GM23338 (cell line): ENCODE data around the gene AVPR1A. TPM values are rescaled to one million over a fixed set of nuclear protein-coding genes. Genes with fewer than 3 reads are reported as not detected.

Source experiments
- ATAC-seq: fragments of 200-7000 bp; cut with Tn5 transposase; 3 replicates; pipeline ENCODE4 v1.9.1; 2020
- DNase-seq: peaks from one replicate; pipeline ENCODE4 v3.0.0-alpha.2; 2015; ENCODE audit warnings: low spot score
- H2AFZ ChIP-seq: fragments of 200-600 bp; sonication (generic); 2 replicates; pipeline ENCODE4 v1.8.0; 2016; ENCODE audit warnings: antibody characterized with exemption, mild to moderate bottlenecking, moderate library complexity
- H3F3A ChIP-seq: fragments of 200-600 bp; sonication (generic); replicated peaks from 2 replicates; pipeline ENCODE4 v1.8.0; 2017; ENCODE audit warnings: antibody characterized with exemption, mixed run types, low read depth
- H3K27ac ChIP-seq: fragments of 200-600 bp; sonication (generic); 2 replicates; pipeline ENCODE4 v1.6.1; 2016; ENCODE audit warnings: low read depth
- H3K27me3 ChIP-seq: fragments of 200-600 bp; sonication (generic); 2 replicates; pipeline ENCODE4 v1.8.0; 2016; ENCODE audit warnings: mild to moderate bottlenecking, mixed run types, moderate library complexity; ENCODE audit not compliant: insufficient read depth
- H3K36me3 ChIP-seq: fragments of 200-600 bp; sonication (generic); 2 replicates; pipeline ENCODE4 v1.8.0; 2016; ENCODE audit warnings: mild to moderate bottlenecking; ENCODE audit not compliant: insufficient read depth
- H3K4me1 ChIP-seq: fragments of 200-600 bp; sonication (generic); 2 replicates; pipeline ENCODE4 v1.8.0; 2016; ENCODE audit warnings: mild to moderate bottlenecking, moderate library complexity; ENCODE audit not compliant: insufficient read depth
- H3K4me2 ChIP-seq: fragments of 200-600 bp; sonication (generic); 2 replicates; pipeline ENCODE4 v1.7.1; 2017; ENCODE audit warnings: mixed run types
- H3K4me3 ChIP-seq: fragments of 200-600 bp; sonication (generic); 2 replicates; pipeline ENCODE4 v1.6.1; 2016; ENCODE audit warnings: mixed run types
- H3K79me2 ChIP-seq: fragments of 200-600 bp; sonication (generic); replicated peaks from 2 replicates; pipeline ENCODE4 v1.8.0; 2017; ENCODE audit warnings: mild to moderate bottlenecking; ENCODE audit not compliant: insufficient read depth
- H3K9me2 ChIP-seq: fragments of 200-600 bp; sonication (generic); 2 replicates; pipeline ENCODE4 v1.8.0; 2017; ENCODE audit not compliant: insufficient read depth
- H4K20me1 ChIP-seq: fragments of 200-600 bp; sonication (generic); replicated peaks from 2 replicates; pipeline ENCODE4 v1.8.0; 2017; ENCODE audit warnings: mild to moderate bottlenecking; ENCODE audit not compliant: insufficient read depth
- H3K27ac Mint-ChIP-seq: 2 replicates; pipeline ENCODE4 v1.8.0; 2020; ENCODE audit warnings: inconsistent platforms, mild to moderate bottlenecking, moderate library complexity, mixed read lengths
- H3K27me3 Mint-ChIP-seq: 3 replicates; pipeline ENCODE4 v1.8.0; 2022; ENCODE audit warnings: low read depth, mild to moderate bottlenecking, moderate library complexity, mixed read lengths, inconsistent platforms; ENCODE audit not compliant: insufficient read depth, poor library complexity
- H3K36me3 Mint-ChIP-seq: 3 replicates; pipeline ENCODE4 v1.8.0; 2021; ENCODE audit warnings: low read depth, mild to moderate bottlenecking, inconsistent platforms, moderate library complexity, mixed read lengths
- H3K4me1 Mint-ChIP-seq: 3 replicates; pipeline ENCODE4 v1.8.0; 2020; ENCODE audit warnings: mild to moderate bottlenecking, inconsistent platforms, mixed read lengths
- H3K4me3 Mint-ChIP-seq: 3 replicates; pipeline ENCODE4 v1.8.0; 2021; ENCODE audit warnings: moderate library complexity, mild to moderate bottlenecking, inconsistent platforms, mixed read lengths
- H3K9me3 Mint-ChIP-seq: 3 replicates; pipeline ENCODE4 v1.8.0; 2020; ENCODE audit warnings: moderate library complexity, mild to moderate bottlenecking, inconsistent platforms, mixed read lengths
- CREB1 ChIP-seq: fragments of 250-450 bp; sonication (Bioruptor Pico); IDR thresholded peaks from 2 replicates; pipeline ENCODE4 v1.5.0; 2020; ENCODE audit warnings: low read depth, mild to moderate bottlenecking, moderate library complexity
- CTCF ChIP-seq, 2 experiments: fragments of 200-600 bp in 1 of 2; sonication (generic) in 1 of 2; conservative IDR thresholded peaks; 2 replicates each; pipeline versions ENCODE4 v1.5.1 to v1.6.1; 2016 to 2017; ENCODE audit warnings: antibody characterized with exemption in 2 of 2, low read depth in 2 of 2, mild to moderate bottlenecking in 2 of 2, moderate library complexity in 1 of 2
- ETS1 ChIP-seq: IDR thresholded peaks from 2 replicates; pipeline ENCODE4 v1.6.1; 2016; ENCODE audit warnings: antibody characterized with exemption
- EZH2 ChIP-seq: fragments of 200-600 bp; sonication (generic); IDR thresholded peaks from one replicate; pipeline ENCODE4 v1.8.0; 2017; ENCODE audit warnings: antibody characterized with exemption, mild to moderate bottlenecking, low read depth; ENCODE audit not compliant: unreplicated experiment
- EZH2phosphoT487 ChIP-seq: fragments of 200-600 bp; sonication (generic); IDR thresholded peaks from one replicate; pipeline ENCODE4 v1.8.1; 2018; ENCODE audit warnings: antibody characterized with exemption; ENCODE audit not compliant: unreplicated experiment
- JUNB ChIP-seq: IDR thresholded peaks from one replicate; pipeline ENCODE4 v1.6.1; 2016; ENCODE audit warnings: antibody characterized with exemption; ENCODE audit not compliant: unreplicated experiment
- NANOG ChIP-seq: IDR thresholded peaks from 2 replicates; pipeline ENCODE4 v1.6.1; 2016; ENCODE audit warnings: antibody characterized with exemption, borderline replicate concordance
- POLR2AphosphoS5 ChIP-seq: IDR thresholded peaks from 2 replicates; pipeline ENCODE4 v1.6.1; 2016; ENCODE audit warnings: antibody characterized with exemption, low read depth
- REST ChIP-seq: IDR thresholded peaks from one replicate; pipeline ENCODE4 v1.6.1; 2018; ENCODE audit warnings: antibody characterized with exemption; ENCODE audit not compliant: unreplicated experiment
- STAT1 ChIP-seq: IDR thresholded peaks from one replicate; pipeline ENCODE4 v1.6.1; 2016; ENCODE audit warnings: antibody characterized with exemption; ENCODE audit not compliant: unreplicated experiment
- ZNF114 ChIP-seq: fragments of 250-450 bp; sonication (Bioruptor Pico); IDR thresholded peaks from 2 replicates; pipeline ENCODE4 v1.5.0; 2020; ENCODE audit warnings: mild to moderate bottlenecking, moderate library complexity
- ZNF331 ChIP-seq: fragments of 250-450 bp; sonication (Bioruptor Pico); IDR thresholded peaks from 2 replicates; pipeline ENCODE4 v1.5.0; 2020; ENCODE audit warnings: low read depth, mild to moderate bottlenecking, moderate library complexity
- ZNF462 ChIP-seq: fragments of 250-450 bp; sonication (Bioruptor Pico); IDR thresholded peaks from 2 replicates; pipeline ENCODE4 v1.5.0; 2020; ENCODE audit warnings: mild to moderate bottlenecking, moderate library complexity
- polyA plus RNA-seq: library from polyadenylated mRNA; unstranded; fragments of >200 nt; fragmentation: Nextera tagmentation; extraction: Ambion mirVana; gene quantifications from 2 replicates; pipeline ENCODE4 v1.2.1, GENCODE V29; 2016
- total RNA-seq: library from RNA; depleted of rRNA; stranded (reverse); fragments of >200 nt; shearing (Covaris generic); gene quantifications from 2 replicates; pipeline ENCODE4 v1.2.3, GENCODE V29; 2014

AVPR1A gene
- total and polyA plus RNA-seq, 2 experiments from 2014 or later = 0.24 TPM; not detected in 1

GRCh38 chr12:63124778-63125177 lies 26.2 kb downstream of the AVPR1A start:
- no peak overlapping the region for H3K27ac ChIP-seq
- H3K27ac Mint-ChIP-seq = no peak overlapping the region
- no peak for ATAC-seq

More at GRCh38 chr12:63124778-63125177, 26.2 kb downstream of the AVPR1A start:
- Histone ChIP-seq H3K79me2 (no peaks in the 10 kb centered on the region), H3F3A (no peaks in the 10 kb centered on the region), H2AFZ (no peak overlapping the region), H3K4me3 (no peak overlapping the region), H3K36me3 (no peaks in the 10 kb centered on the region), H3K9me2 (0 out of 2 replicates have a peak, but pooled peaks cover 4% of the 10 kb centered on the region), H3K4me1 (no peaks in the 10 kb centered on the region), H3K27me3 (no peaks in the 10 kb centered on the region), H4K20me1 (no peaks in the 10 kb centered on the region), H3K4me2 (no peak overlapping the region)
- DNase-seq = no peak
- H3K27me3 Mint-ChIP-seq = no peaks in the 10 kb centered on the region
- no peaks in the 10 kb centered on the region for H3K9me3 Mint-ChIP-seq
- H3K4me1 Mint-ChIP-seq = no peaks in the 10 kb centered on the region
- H3K36me3 Mint-ChIP-seq = no peaks in the 10 kb centered on the region
- TF ChIP-seq ZNF114 (CRISPR knock-in tag) (no peak), ZNF331 (CRISPR knock-in tag) (no peak), NANOG (no peak), CREB1 (CRISPR knock-in tag) (no peak), CTCF (conservative IDR thresholded peaks at IDR 0.05; ENCODE audit: low read depth in 2 of 2) (no peak), JUNB (no peak), STAT1 (no peak), EZH2phosphoT487 (no peak), EZH2 (no peak), POLR2AphosphoS5 (no peak), ZNF462 (CRISPR knock-in tag) (no peak), REST (no peak), ETS1 (no peak)
- no peak overlapping the region for H3K4me3 Mint-ChIP-seq
